T-helper 1 cell treated with Interleukin-12 subunit alpha and Interleukin-12 subunit beta and Interleukin-4 antibody, amounts not matched to agents 30 ng/mL and 1 ng/mL, for 36 hours (primary cell): Measurements from ENCODE around the gene ZCCHC7. TPM values are rescaled to one million over a fixed set of nuclear protein-coding genes. Genes with fewer than 3 reads are reported as not detected.

Source experiments
- intact Hi-C: fragments of 100-400 bp; cut with micrococcal nuclease; formaldehyde crosslinking; loops from one replicate; pipeline ENCODE4 v1.15.1; 2024
- total RNA-seq: library from RNA; stranded (reverse); gene quantifications from 2 replicates; pipeline ENCODE4 v1.2.3, GENCODE V29; 2022

The ZCCHC7 gene
- total RNA-seq, 1 donor from 2014 or later, result 18.3 TPM

DNA sequence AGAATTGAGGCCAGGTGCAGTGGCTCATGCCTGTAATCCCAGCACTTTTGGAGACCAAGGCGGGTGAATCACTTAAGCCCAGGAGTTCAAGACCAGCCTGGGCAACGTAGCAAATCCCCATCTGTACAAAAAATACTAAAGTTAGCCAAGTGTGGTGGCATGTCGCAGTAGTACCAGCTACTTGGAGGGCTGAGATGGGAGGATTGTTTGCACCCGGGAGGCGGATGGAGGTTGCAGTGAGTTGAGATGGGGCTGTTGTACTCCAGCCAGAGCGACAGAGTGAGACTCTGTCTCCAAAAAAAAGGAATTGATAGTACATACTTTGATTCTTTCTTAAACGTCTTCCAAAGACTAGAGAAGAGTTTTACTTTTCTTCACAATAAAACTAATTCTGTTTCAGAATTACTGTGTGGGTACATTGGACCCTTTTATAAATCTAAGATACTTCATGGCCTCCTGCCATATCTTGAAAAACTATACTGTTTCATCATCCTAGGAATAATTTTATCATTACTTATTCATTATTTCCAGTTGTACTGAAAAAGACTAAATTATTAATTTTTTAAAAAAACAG, 170.1 kb downstream of the ZCCHC7 start:
- intact Hi-C loops, result loop anchor here (10.0 kb wide), 1 partner anchor 64 kb away; no protein-coding TSS in a partner anchor

- intact Hi-C loops, result loop anchor here (1.0 to 10.0 kb wide), 3 partner anchors 11 to 264 kb away; no protein-coding TSS in a partner anchor
Measured at GRCh38 chr9:37290940-37291485, 170.6 kb downstream of the ZCCHC7 start.

- intact Hi-C loops, result loop anchor here (1.0 to 10.0 kb wide), 3 partner anchors 11 to 264 kb away; no protein-coding TSS in a partner anchor
Measured at GRCh38 chr9:37291612-37292238, 171.4 kb downstream of the ZCCHC7 start.

DNA sequence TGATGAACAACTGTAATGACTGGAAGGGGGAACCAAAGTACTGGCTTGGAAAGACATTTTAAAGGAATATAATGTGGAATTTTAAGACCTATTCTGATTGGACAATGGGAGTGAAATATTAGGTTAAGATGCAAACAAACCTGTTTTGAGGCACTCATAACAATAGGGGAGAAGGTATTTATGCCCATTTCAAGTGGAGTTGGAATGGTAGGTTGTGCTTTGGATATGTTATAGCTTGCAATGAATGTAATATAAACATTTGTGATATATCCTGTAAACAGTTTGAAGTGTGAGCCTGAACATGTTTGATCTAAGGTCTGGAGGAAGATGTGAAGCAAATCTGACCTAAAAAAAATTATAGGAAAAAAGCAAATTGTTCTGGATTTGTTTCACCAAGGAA, 172.5 kb downstream of the ZCCHC7 start:
- intact Hi-C loops, result loop anchor here (10.0 kb wide), 1 partner anchor 62 kb away; no protein-coding TSS in a partner anchor

DNA sequence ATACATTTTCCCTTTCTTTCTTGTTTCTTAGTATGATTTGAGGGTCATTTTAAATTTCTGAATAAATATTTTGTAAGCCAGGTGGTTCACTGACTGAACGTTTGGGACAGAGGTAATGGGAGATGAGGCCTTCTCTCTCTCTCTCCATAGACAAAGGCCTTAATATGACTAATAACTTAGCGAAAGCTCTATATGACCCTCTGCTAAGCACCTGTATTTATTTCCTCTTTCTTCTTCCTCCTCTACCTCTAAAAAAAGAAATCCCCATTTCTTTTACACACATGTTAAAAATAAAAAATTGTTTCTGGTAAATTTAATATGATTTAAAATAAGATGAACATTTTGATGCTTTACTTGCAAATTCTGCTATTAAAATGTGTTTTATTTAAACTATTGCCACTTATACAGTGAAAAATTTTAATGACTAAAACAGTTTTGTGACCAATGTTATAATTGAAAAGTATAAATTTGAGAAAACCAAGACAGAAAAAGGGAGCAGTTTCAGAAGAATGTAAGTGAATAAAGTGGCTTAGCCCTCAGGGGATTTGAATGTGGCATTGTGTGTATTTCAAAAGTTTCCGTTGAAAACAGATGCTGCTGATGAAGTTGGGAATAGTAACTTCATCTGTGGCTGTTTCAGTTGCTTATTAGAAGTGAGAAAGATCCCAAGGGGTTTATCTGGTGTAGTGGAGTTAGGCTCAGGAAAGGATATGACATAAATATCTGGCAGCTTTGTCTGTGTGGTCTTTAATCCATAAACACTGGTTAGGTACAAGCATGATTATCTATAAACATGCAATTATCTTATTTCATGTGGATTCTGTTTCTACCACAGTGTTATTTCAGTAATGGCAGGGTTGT, 173.5 kb downstream of the ZCCHC7 start:
- intact Hi-C loops, result loop anchor here (10.0 kb wide), 1 partner anchor 61 kb away; no protein-coding TSS in a partner anchor

DNA sequence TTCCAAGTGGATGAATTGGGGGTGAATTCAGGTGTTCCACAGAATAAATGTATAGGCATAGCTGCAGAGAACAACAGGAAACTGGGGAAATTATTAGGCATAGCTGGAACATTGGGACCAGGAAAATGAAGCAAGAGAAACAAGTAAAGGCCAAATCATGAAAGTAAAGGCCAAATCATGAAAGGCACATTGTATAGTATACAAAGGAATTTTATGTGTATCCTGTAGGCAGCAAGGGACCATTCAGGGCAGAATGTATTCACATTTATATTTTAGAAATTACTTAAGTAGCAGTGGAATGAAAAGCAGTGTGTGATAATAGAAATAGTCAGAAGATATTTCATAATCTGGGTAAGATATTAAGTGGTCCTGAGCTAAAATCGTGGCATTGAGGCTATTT, 174.8 kb downstream of the ZCCHC7 start:
- intact Hi-C loops, result loop anchor here (10.0 kb wide), 1 partner anchor 60 kb away; no protein-coding TSS in a partner anchor

GRCh38 chr9:37295796-37296195, 175.4 kb downstream of the ZCCHC7 start:
- intact Hi-C loops, result loop anchor here (10.0 kb wide), 1 partner anchor 59 kb away; no protein-coding TSS in a partner anchor

DNA sequence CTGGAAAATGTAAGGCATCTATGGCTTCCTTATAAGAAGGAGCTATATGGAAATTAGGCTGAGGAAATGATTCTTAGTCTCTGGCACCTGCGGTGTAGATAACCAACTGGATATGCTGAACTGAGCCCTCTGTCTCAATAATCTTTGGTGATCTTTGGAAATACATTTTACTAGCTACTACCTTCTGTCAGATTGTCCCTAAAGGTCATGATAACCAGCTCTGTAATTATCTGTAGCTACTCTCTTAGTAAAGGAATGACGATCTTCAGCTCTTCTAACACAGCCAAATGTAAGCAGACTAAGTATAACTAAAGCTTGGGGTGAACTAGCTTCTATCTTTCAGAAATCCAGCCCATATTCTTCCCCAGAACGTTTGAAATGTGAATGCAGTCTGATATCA, 177.2 kb downstream of the ZCCHC7 start:
- intact Hi-C loops, result loop anchor here (10.0 kb wide), 1 partner anchor 57 kb away; no protein-coding TSS in a partner anchor

DNA sequence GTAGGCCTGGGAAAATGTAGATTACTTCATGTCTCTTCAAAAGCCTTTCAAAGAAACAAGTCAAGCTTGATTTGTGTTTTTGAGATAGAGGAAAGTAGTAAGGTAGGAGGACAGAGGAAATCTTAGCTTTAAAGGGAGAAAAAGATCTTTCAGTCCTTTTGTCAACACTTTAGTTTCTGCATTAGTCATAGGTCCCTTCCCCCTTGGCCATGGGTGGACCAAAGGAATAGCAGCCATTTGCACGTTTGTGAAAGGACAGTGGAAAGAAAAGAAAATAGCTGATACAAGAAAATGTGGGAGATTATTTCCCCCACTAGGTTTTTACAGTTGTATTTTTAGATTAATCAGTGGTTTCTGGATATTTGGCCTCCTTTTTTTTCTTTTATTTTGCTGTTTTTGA, 180.2 kb downstream of the ZCCHC7 start:
- intact Hi-C loops, result loop anchor here (5.0 kb wide), 4 partner anchors 88 to 373 kb away; partner anchors contain the start of gene ZBTB5

DNA sequence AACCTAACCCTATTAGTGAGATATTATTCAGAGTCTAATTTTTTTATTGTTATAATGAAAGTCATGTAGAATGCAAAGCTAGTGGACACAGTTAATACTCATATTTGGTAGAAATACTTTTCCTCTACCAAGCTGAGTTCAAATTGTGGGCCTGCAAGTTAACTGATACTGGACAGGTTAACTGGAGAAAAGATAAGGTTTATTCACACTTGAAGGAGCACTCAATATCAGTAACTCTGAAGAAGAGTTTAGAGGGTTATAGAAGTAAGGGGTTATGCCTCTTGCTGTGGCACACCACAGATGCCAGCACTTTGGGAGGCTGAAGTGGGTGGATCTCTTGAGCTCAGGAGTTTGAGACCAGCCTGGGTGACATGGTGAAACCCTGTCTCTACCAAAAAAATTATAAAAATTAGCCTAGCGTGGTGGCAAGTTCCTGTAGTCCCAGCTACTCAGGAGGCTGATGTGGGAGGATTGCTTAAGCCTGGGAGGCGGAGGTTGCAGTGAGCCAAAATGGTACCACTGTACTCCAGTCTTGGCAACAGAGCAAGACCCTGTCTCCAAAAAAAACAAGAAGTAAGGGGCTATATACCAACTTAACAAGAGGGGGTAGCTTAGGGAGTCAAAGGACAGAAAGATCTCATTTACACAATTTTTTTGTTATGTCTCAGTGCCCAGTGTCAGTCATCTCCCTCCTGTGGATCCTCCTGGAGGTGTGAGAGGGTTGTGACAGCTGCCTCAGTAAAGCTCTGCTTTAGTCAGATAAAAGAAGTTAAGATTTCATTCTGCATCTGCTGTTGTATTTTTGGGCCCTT, 180.9 kb downstream of the ZCCHC7 start:
- intact Hi-C loops, result loop anchor here (5.0 kb wide), 4 partner anchors 89 to 374 kb away; partner anchors contain the start of gene ZBTB5

GRCh38 chr9:37301854-37302172, 181.4 kb downstream of the ZCCHC7 start:
- intact Hi-C loops, result loop anchor here (1.0 to 5.0 kb wide), 9 partner anchors 11 to 375 kb away; partner anchors contain the start of genes ZBTB5 and ZCCHC7

DNA sequence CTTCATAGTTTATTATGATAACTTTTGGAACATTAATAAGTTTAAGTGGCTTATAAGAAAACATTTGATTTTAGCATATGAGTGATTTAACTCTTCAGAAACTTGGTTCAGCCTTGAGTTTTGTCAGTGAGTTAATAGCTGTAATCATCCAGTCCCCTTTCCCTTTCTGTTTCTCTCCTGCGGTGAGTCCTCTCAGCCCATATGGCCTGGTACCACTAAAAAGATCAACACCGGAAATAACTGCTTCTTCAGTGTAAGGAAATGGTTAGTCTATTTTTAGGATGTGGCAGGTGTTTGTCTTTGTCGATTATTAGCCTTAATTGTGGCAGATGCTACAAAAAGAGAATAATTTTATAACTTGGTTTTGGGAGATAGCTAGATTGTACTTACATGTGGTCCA, 181.9 kb downstream of the ZCCHC7 start:
- intact Hi-C loops, result loop anchor here (1.0 to 5.0 kb wide), 9 partner anchors 11 to 375 kb away; partner anchors contain the start of genes ZBTB5 and ZCCHC7

DNA sequence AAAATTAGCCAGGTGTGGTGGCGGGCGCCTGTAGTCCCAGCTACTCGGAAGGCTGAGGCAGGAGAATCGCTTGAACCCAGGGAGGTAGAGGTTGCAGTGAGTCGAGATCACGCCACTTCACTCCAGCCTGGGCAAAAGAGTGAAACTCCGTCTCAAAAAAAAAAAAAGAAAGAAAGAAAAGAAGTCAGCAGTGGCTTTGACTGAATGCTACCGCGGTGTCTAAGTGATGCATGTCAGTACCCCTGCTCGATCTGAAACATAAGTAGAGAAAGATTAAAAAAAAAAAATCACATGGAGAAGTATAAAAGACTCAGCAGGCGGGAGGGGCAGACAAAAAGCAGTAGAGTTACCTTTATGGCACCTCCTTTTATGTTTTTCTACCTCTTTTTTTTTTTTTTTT, 182.9 kb downstream of the ZCCHC7 start:
- intact Hi-C loops, result loop anchor here (2.0 to 5.0 kb wide), 5 partner anchors 91 to 376 kb away; partner anchors contain the start of gene ZBTB5

DNA sequence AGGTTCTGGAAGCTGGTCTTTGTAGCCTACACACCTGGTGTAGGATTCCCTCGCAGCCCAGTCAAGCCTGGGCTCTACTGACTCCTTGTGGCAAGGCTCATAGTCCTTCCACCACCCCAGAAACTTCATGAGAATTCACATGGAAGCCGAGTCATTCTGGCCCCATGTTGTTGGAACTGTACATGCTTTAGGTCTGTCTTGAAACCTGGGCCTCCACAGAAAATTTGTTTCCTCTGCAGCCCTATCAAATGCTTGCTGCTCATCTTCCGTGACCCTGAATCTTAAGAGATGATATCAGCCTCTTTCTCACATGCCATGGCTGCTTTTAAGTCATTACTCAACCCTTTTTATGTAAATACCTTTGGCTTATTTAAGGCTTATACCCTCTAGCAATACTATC, 188.8 kb downstream of the ZCCHC7 start:
- intact Hi-C loops, result loop anchor here (1.0 to 2.0 kb wide), 3 partner anchors 272 to 436 kb away; no protein-coding TSS in a partner anchor

GRCh38 chr9:37311938-37312708, 191.7 kb downstream of the ZCCHC7 start:
- intact Hi-C loops, result no loop called here

DNA sequence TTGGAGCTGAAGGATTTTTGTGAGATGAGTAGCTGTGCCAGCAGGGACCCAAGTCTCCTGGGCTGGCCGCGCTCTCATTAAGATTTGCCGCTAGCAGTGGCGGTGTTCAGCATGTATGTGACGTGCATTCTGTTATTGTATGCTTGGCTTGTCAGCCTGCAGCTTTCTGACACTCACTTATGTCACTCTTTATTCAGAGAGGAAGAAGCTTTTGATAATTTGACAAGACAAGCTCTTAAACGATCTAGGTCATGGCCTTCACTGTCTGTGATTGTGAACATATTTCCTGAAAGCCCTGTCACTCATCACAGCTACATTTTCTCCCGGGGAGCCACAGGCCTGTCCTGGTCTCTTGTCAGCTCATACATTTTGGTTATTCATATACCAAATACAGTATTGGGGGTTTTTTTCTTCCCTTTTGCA, 203.9 kb downstream of the ZCCHC7 start:
- intact Hi-C loops, result no loop called here

DNA sequence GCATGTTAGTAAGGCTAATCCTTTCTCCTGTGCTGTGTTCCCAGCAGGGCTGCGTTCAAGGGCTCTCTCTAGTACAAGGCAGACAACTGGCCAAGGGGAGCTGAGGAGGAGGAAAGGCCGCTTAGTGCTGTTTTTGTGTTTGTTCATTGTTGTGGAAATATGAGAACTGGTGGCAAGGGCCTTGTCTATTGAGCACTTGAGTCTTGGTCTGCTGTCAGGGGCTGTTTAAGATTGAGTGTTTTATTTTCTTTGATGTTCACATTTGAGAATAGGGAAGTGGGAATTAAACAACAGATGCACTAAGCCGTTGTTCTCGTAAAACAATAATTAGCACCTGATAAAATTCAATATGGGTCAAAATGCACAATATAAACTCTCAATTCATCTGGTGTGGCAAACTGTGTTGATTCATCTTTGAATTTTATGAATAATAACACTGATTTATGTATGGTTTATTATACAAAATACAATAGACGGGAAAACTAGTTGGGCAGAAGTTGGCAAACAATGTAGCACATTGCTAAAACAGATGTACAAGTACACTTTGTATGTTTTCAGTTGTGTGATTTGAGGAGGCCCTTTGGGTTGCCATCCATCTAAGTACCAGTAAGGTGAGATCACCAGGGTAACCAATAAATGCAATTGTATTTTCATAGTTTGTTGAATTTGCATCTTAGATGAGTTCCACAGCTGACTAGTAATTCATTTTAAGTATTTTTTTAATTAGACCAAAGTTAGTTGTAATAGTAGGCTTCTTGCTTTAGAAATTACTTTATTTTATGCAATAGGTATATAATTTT, 204.5 kb downstream of the ZCCHC7 start:
- intact Hi-C loops, result no loop called here

DNA sequence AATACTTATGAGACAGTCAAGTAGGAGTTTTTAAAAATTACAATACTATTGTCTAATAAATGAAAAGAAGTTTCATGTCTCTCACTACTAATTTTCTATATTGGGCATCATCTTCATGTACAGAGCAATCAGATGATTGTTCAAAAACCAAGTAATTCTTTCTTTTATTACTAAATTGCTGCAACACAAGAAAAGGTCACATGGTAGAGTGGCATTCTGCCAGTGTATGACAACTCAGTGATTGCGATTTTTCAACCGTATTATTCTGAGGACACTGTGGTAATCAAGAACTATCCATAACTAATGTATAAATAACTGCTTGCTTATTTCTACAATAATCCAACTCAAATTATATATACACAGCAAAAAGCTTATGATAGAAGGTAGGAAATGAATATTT, 205.4 kb downstream of the ZCCHC7 start:
- intact Hi-C loops, result no loop called here

DNA sequence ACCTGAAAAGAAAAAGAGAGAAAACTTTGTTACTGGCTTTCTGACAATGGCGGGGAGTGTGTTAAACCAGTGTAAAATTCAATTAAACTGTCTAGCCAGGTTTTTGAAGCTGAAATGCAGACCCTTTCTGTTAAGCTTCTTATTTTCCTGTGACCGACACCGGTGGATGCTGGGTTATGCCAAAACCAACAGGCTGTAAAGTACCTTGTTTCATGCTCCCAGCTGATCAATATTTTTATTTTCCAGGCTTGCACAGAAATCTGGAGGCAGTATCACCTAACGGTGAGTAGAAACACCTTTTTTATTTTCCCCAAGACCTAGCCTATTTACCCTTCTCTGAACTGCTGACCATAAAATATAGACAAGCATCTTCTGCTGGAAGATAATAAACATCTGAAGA, 207.2 kb downstream of the ZCCHC7 start:
- intact Hi-C loops, result no loop called here
